ENCODE measurements around the gene PFDN1. TPM values are rescaled to one million over a fixed set of nuclear protein-coding genes. Genes with fewer than 3 reads are reported as not detected.

Gene PFDN1
- total RNA-seq, 1 experiment from 2014 or later, result 82.2 TPM

DNA sequence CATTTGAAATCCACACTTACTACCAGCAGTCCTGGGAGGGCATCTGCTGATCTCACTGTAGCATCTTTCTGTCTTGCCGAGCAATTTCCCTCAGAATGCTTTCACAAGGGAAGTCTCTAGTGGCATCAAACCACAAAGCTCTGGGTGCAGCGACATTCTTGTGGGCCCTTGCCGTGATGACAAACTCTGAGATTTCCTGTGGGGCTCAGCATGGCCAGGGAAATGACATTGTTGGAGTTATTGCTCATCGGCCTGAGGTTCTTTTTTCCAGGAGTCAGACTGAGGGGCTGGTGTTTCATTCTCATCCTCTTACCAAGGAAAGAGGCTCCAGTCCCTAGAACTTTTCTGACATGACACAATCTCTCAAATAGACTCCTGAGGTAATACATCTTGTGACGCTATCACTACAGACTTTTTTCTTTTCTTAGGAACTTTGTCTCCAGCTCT is 51.4 kb downstream of the PFDN1 start:
- in situ Hi-C loops (cut with HindIII; ENCODE audit: low pct_unique_long_range_greater_than_20kb, low sequenced_read_pairs), result no loop called here

DNA sequence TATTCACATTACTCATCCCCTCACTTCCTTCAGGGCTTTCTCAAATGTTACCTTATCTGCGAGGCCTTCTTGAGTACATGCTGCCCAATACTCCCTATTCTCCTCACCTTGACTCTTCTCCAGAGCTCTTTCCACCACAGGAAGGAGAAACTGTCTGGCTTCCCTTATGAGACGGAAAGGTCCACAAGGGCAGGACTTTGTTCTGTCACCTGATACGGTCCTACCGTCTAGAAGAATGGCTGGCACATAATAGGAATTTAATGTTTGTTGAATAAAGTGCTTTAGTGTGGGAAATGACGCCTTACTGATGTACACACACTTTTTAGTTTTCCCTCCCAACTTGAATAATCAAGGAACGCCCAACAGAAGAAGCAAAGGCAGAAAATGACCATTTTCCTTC is 52.5 kb downstream of the PFDN1 start:
- in situ Hi-C loops (cut with HindIII; ENCODE audit: low pct_unique_long_range_greater_than_20kb, low sequenced_read_pairs), result no loop called here

More for the DNA sequence above, 51.4 kb downstream of the PFDN1 start:
- peak; percentile 36 for DNase-seq (ENCODE audit: low read depth, low spot score)

DNA sequence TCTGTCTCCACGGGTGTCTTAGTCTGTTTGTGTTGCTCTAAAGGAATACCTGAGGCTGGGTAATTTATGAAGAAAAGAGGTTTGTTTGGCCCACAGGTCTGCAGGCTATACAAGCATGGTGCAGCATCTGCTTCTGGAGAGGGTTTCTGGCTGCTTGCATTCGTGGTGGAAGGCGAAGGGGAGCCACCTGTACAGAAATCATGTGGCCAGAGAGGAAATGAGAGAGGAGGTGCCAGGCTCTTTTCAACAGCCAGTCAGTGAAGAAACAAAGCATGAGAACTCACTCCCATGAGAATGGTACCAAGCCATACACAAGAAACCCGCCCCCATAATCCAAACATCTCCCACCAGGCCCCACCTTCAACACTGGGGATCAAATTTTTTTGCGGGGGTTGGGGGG is 53.4 kb downstream of the PFDN1 start:
- no peak for DNase-seq (ENCODE audit: low read depth, low spot score)
- in situ Hi-C loops (cut with HindIII; ENCODE audit: low pct_unique_long_range_greater_than_20kb, low sequenced_read_pairs), result no loop called here

More for the DNA sequence above, 52.5 kb downstream of the PFDN1 start:
- no peak for DNase-seq (ENCODE audit: low read depth, low spot score)

DNA sequence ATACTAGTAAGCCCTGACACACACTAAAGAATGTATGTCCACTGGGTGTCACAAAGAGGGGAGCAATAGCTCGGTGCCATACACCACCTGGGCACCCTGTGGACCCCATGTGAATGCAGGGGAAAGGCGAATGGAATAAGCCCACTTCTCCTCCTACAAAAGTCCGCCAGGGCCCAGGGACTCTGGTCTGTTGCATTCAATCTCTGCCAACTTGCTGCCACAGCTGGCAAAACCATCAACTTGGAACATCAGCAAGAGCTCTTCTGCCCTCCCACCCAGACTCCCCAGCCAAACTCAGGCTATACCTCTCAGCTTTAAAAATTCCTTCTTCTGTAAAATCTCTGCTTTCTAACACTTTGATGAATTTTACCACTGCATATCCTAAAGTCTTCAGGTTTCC is 54.5 kb downstream of the PFDN1 start:
- in situ Hi-C loops (cut with HindIII; ENCODE audit: low pct_unique_long_range_greater_than_20kb, low sequenced_read_pairs), result no loop called here
- DNase-seq (ENCODE audit: low read depth, low spot score), result no peak

DNA sequence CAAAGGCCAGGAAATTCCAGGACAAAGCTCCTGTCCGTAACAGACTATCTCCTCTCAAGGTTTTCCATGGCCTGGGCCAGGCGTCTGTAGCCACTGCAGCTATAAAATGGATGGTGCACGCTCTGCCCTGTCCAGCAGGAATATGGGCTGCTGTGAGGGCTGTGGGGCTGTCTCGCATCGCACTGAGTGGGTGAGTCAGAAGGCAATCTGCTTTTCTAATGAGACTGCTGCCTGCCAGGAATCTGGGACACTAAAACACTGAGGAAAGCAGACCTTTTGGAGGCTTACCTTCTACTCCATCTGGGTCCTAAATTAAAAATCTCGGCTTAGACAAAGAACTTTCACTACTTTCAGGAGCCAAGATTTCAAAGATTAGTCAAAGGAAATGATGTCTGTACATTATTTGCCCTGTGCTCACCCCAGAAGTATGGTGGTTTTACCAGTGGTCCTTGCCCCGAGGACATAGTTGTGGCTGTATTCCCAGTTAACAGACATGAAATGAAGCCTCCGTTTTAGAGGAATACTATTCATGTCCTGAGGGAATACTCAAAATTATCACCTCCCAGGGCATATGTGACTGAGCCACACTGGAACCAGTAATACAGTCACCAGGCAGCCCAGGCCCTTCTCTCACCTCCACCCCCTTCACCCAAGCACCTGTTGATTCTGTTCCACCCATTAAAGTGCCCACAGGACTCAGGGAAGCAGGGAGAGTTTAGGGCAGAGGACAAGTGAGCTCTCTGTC is 56.4 kb downstream of the PFDN1 start:
- no peak for DNase-seq (ENCODE audit: low read depth, low spot score)
- in situ Hi-C loops (cut with HindIII; ENCODE audit: low pct_unique_long_range_greater_than_20kb, low sequenced_read_pairs), result no loop called here

DNA sequence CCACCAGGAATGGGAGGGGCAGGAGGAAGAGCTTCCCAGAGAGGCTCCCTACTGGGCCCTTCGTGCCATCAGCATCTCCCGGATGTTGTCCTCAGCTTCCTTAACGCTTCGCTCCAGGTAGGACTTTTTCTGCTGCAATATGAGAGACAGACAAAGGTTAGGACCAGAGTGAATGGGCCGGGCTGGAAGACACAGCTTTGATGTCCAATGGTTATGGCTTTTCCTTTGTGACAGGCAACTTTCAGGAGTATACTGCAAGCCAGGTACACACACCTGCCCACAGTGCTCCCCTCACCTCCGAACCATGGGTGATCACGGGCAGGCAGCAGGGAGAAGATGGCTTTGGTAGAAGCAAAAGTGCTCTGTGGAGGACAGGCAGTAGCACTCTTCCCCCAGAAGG is 57.0 kb downstream of the PFDN1 start:
- in situ Hi-C loops (cut with HindIII; ENCODE audit: low pct_unique_long_range_greater_than_20kb, low sequenced_read_pairs), result no loop called here
- no peak for DNase-seq (ENCODE audit: low read depth, low spot score)

DNA sequence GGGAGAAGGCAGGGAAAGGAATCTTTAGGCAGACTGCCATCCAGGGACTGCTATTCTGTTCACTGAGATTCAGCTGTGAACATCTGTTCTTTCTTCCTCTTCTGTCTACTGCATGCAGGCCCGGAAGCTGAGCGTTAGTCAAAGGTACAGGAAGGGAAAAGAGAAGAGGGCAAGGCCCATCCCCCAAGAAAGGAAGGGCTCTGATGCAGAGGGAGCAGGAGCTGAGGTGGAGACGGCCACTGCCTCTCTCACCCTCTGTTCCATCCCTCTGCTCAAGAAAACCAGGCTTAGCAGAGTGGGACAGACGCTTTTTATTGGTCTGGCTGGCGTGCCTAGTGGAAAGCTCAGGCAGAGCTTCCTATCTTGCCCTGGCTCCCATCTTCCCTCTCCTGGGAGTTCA is 57.6 kb downstream of the PFDN1 start:
- in situ Hi-C loops (cut with HindIII; ENCODE audit: low pct_unique_long_range_greater_than_20kb, low sequenced_read_pairs), result no loop called here
- no peak for DNase-seq (ENCODE audit: low read depth, low spot score)

DNA sequence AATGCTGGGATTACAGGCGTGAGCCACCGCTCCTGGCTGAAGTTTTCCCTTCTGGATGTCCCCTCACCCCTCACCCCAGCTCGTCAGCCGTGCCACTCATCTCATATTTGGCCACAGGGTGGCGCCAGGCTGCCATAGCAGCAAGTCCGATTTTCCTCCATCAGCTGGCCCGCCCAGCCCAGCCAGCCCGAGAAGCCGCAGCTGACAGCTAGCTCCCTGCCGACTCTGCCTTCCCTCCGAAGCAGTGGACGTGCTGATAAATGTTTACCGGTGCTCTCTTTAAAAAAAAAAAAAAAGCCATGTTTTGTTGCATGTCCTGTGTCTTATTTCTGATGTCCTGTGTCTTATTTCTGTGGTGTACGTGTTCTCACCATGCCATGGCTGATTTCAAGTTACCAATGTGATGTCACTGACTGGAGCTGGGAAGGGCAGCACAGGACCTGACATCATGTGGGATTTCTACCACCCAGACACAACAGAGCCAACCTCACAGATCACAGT is 58.3 kb downstream of the PFDN1 start:
- in situ Hi-C loops (cut with HindIII; ENCODE audit: low pct_unique_long_range_greater_than_20kb, low sequenced_read_pairs), result no loop called here

DNA sequence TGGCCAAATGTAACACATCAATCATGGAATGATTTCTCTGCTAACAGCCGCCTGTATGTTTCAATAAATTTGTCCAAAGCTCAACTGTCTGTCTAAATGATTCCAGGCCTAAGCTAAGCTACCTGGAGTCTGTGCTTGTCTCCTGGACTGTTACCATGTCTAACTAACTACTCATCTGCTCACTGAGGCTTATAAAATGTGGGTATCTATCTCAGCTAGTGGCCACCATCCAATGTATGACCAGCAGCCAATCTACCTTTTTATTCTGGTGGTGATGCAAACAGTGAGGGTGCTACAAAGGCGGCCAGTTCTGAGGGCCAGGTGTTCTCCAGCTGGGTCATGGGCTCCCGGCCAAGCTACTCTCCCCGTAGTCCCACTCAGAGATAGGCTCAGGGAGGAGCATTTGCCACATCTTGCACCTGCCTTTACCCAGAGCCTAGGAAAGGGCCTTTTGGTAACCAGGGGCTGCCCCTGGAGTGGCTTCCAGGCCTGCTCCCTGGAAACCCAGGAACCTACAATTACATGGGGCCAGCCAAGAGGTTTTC is 59.1 kb downstream of the PFDN1 start:
- DNase-seq (ENCODE audit: low read depth, low spot score), result no peak
- in situ Hi-C loops (cut with HindIII; ENCODE audit: low pct_unique_long_range_greater_than_20kb, low sequenced_read_pairs), result no loop called here

More for the DNA sequence above, 58.3 kb downstream of the PFDN1 start:
- peak; percentile 87 for DNase-seq (ENCODE audit: low read depth, low spot score)

DNA sequence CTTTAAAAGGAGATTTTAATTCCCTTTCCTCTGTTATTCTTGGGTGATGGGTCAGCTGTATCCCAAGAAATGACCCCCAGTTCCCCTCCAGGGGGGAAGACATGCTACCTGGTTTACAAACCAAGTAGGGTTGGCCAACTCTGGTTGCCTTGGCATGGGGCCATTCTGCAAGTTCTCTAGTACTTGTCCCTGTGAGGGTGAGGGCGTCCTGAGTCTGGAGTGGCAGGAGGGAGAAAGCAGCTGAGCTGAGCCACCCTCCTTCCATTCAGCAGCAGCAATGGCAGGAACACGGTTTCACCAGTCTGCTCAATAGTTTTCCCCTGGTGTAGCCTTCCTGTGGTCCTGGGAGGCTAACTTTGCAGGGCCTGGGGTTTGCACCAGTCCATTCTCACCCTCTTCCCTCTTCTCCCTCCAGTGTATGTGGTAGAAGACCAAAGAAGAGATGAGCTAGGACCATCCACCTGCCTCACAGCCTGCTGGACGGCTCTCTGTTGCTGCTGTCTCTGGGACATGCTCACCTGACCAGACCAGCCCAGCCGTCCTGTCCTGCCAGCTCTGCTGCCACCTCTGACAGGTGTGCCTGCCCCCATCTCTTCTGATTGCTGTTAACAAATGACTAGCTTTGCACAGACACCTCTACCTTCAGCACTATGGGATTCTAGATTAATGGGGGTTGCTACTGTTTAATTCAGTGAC is 59.9 kb downstream of the PFDN1 start:
- in situ Hi-C loops (cut with HindIII; ENCODE audit: low pct_unique_long_range_greater_than_20kb, low sequenced_read_pairs), result no loop called here
- no peak for DNase-seq (ENCODE audit: low read depth, low spot score)

DNA sequence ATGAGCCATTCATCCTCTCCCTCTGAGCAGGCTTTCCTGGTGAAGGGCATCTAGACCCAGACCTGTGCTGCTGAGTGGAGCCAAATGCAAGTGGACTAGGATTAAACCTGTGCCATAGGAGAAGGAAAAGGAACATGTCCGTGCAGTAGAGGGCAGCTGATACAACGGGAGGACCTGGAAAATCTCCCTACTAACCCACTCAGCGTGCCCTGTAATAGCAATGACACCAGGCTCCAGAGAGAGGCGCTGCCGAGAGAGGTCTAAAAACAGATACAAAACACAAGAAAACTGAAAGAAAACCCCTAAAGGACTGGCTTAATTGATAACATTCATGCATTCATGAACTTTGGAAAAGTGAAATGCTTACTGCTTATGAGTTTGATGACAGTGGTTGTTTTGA is 60.8 kb downstream of the PFDN1 start:
- in situ Hi-C loops (cut with HindIII; ENCODE audit: low pct_unique_long_range_greater_than_20kb, low sequenced_read_pairs), result no loop called here
- DNase-seq (ENCODE audit: low read depth, low spot score), result peak; percentile 54

DNA sequence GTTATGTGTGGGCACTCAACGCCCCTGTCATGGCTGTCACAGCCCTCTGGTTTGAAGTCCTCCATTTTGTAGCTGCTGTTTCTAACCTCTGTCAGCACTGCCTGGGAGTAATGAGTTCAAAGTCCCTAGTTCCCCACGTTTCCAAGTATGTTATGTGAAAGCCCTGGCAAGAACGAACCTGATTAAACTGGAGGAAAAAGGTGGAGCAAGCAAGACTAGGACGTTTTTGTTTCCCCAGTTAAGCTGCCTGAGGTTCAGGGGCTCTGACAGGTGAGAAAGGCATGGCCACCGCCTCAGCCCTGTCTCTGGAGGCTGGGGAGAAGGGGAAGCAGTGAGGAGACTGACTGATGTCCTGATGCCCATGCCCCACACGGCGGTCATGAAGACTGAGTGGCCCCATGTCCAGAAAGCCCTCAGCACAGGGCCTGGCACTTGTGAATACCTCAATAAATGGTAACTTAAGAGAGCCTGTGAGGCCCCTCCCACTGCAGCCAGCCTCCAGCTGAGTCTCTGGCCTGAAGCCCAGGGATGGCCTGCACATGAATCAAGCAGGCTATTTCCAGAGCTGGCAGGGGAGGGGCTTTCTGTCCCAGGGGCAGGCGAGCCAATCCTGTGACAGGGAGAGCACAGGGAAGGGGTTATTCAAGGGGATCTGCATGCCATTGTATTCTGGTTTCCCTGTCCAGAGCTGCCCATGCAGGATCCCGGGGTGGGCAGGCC is 61.8 kb downstream of the PFDN1 start:
- in situ Hi-C loops (cut with HindIII; ENCODE audit: low pct_unique_long_range_greater_than_20kb, low sequenced_read_pairs), result no loop called here
- peak; percentile 95 for DNase-seq (ENCODE audit: low read depth, low spot score)

DNA sequence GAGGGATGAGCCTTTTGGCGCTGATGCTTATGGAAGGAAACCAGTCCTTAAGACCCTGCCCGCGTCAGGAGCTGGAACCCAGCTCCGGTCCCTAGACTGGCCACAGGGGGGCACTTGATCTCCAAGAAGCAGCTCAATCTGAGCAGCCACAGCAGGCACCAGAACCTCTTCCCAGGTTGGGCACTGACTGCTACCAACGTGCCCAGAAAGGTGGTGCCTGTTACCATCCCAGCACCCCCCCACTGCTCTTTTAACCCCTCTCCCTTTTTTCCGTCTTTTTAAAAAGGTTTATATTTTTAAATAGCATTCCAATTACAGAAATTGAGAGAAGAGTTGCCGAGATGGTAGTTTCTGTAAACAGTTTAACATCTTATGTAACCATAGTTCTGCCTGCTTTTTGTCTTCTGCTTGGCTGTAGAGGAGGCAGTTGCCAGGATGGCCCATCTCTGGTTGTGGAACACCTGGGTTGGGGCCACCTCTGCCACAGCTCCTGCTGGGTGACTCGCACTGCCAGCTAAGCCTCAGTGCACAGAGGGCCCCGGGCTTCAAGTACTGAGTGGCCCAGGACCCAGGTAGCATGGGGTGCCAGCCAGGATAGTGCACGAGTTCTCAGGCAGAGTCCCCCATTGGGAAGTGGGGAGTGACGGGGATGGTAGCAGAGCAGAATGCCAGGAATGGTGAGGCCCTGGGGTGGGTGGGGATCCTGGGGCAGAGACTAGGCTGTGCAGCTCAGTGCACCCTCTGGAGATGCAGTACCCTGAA is 62.8 kb downstream of the PFDN1 start:
- in situ Hi-C loops (cut with HindIII; ENCODE audit: low pct_unique_long_range_greater_than_20kb, low sequenced_read_pairs), result no loop called here
- DNase-seq (ENCODE audit: low read depth, low spot score), result peak; percentile 78

DNA sequence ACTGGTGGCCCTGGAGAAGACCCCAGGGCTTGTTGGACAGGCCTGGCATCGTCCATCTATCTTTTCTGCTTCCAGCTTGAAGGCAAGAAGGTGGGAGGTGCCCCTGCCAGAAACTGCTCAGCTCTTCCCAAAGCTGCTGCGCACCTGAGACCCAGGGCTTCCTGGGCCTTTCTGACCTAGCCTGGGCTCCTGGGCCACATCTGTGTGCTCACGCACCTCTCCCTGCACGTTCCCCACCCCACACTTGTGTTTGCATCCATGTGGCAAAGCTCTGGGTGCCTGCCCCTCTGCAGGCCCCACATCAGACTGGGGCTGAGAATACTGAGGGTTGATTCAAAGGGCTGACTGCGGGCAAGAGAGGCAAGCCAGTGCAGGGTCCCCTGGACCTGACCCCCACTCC is 63.4 kb downstream of the PFDN1 start:
- no peak for DNase-seq (ENCODE audit: low read depth, low spot score)
- in situ Hi-C loops (cut with HindIII; ENCODE audit: low pct_unique_long_range_greater_than_20kb, low sequenced_read_pairs), result no loop called here

DNA sequence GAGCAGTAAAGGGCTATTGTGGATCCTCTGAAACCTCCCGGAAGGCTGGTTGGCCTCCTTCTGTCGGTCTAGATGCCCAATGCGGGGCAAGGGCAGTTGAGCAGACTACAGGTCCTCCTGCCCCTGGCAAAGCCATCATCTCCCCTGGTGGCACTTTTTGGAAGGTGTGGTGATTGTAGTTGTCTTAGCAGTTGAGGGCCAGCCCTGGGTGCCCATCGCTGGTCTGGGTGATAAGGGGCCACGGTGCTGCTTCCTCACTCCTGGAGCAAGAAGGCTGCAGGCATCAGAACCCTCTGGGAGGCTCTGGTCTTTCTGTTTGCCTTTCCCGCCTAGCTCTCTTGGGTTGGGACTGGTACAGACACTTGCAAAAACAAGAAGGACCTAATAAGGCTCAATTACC is 64.1 kb downstream of the PFDN1 start:
- no peak for DNase-seq (ENCODE audit: low read depth, low spot score)
- in situ Hi-C loops (cut with HindIII; ENCODE audit: low pct_unique_long_range_greater_than_20kb, low sequenced_read_pairs), result no loop called here

DNA sequence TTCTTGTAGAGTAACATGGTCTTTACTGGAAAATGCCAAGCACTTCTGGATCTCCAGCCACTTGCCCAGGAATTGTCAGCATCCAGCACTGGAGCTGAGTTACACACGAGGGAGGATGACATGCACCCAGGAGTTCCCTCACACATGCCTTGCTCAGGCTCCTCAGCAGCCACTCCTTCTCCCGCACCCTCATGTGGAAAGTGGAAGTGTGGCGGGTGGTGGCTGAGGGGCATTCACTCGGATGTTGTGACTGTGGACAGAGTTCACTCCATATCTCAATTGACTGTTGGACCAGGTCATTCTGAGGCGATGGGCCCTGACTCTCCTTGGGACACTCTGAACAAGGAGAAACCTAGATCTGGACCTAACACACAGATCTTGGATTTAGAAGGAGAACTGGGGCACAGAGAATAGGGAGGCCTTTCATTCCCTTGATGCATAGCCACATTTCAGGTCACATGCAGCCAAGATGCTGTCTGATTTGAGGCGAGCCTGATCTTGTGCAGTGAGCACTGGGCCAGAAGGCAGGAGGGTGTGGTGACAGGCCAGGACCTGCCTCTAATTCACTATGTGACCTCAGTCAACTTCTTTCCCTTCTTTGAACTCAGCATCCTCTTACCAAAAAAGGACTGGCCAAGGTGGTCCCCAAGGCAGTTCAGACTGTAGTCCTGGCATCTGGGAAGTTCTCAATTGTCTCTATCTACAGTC is 65.9 kb downstream of the PFDN1 start:
- in situ Hi-C loops (cut with HindIII; ENCODE audit: low pct_unique_long_range_greater_than_20kb, low sequenced_read_pairs), result no loop called here
- no peak for DNase-seq (ENCODE audit: low read depth, low spot score)
